NCI-H1930 (cell line): Measurements from ENCODE around the gene RSRC1.
A peak's percentile ranks its signal among the peaks of the same experiment; 100 is the strongest.
"Not testable (repeated sequence)": the region's sequence is repeated elsewhere in the genome, so short reads cannot be mapped to it uniquely, and the experiment has no call there.

Experiments
- DNase-seq, 2 experiments: peaks; one replicate each; lab custom pipeline; 2025; lab: John Stamatoyannopoulos, UW

Gene RSRC1

GRCh38 chr3:158109804-158110657 lies at the start of gene RSRC1:
Gene RSRC1, plus strand, starts transcription at chr3:158110089. Its CDS starts 12,016 bp downstream, at chr3:158122105.
- DNase-seq, result peak; percentile 77 to 82

- DNase-seq, result not testable (repeated sequence)
These were observed 44.3 kb upstream of the RSRC1 start for GRCh38 chr3:158065574-158065973.

GRCh38 chr3:158072790-158073189 lies 37.1 kb upstream of the RSRC1 start:
- no peak for DNase-seq

- no peak for DNase-seq
These were observed 35.3 kb upstream of the RSRC1 start for GRCh38 chr3:158074591-158074990.

GRCh38 chr3:158079599-158079998 lies 30.3 kb upstream of the RSRC1 start:
- DNase-seq, result no peak

- no peak for DNase-seq
These were observed 25.2 kb upstream of the RSRC1 start for GRCh38 chr3:158084651-158085050.

GRCh38 chr3:158085358-158085757 lies 24.5 kb upstream of the RSRC1 start:
- DNase-seq, result no peak

- DNase-seq, result no peak
These were observed 24.0 kb upstream of the RSRC1 start for GRCh38 chr3:158085931-158086330.

- no peak for DNase-seq
These were observed 23.5 kb upstream of the RSRC1 start for GRCh38 chr3:158086361-158086760.

GRCh38 chr3:158086776-158087175 lies 23.1 kb upstream of the RSRC1 start:
- DNase-seq, result no peak

- no peak for DNase-seq
These were observed 18.4 kb upstream of the RSRC1 start for GRCh38 chr3:158091531-158091930.

- DNase-seq, result no peak
These were observed 16.4 kb upstream of the RSRC1 start for GRCh38 chr3:158093526-158093925.

GRCh38 chr3:158094235-158095110 lies 15.4 kb upstream of the RSRC1 start:
- no peak for DNase-seq

- no peak for DNase-seq
These were observed 14.6 kb upstream of the RSRC1 start for GRCh38 chr3:158095111-158095813.

GRCh38 chr3:158095814-158096704 lies 13.8 kb upstream of the RSRC1 start:
- no peak for DNase-seq

GRCh38 chr3:158097081-158097592 lies 12.8 kb upstream of the RSRC1 start:
- DNase-seq, result no peak

- DNase-seq, result no peak
These were observed 12.1 kb upstream of the RSRC1 start for GRCh38 chr3:158097593-158098308.

GRCh38 chr3:158098309-158098639 lies 11.6 kb upstream of the RSRC1 start:
- DNase-seq, result no peak

GRCh38 chr3:158098834-158099424 lies 11.0 kb upstream of the RSRC1 start:
- no peak for DNase-seq

GRCh38 chr3:158100681-158101080 lies 9.2 kb upstream of the RSRC1 start:
- no peak for DNase-seq
